Adipocyte (in vitro differentiated cells): ENCODE data around the gene CSAG1.
"Not testable (repeated sequence)": the region's sequence is repeated elsewhere in the genome, so short reads cannot be mapped to it uniquely, and the experiment has no call there.

Experiments
- DNase-seq: peaks from one replicate; pipeline ENCODE4 v3.0.0-alpha.2; 2015; ENCODE audit warnings: low read depth
- H3K27me3 ChIP-seq: replicated peaks from 2 replicates; pipeline ENCODE4 v1.7.0; 2013; ENCODE audit warnings: mild to moderate bottlenecking, low read length, moderate library complexity; ENCODE audit not compliant: control insufficient read depth, insufficient read depth
- H3K36me3 ChIP-seq: 2 replicates; pipeline ENCODE4 v1.7.0; 2013; ENCODE audit warnings: low read length, mild to moderate bottlenecking, moderate library complexity; ENCODE audit not compliant: control insufficient read depth, insufficient read depth, severe bottlenecking
- H3K4me1 ChIP-seq: 2 replicates; pipeline ENCODE4 v1.7.0; 2013; ENCODE audit warnings: mild to moderate bottlenecking, low read length, moderate library complexity; ENCODE audit not compliant: control insufficient read depth, insufficient read depth
- H3K4me3 ChIP-seq: 2 replicates; pipeline ENCODE4 v1.7.0; 2013; ENCODE audit warnings: mild to moderate bottlenecking, low read length, moderate library complexity
- H3K9ac ChIP-seq: 2 replicates; pipeline ENCODE4 v1.7.0; 2013; ENCODE audit warnings: mild to moderate bottlenecking, low read length, moderate library complexity
- H3K9me3 ChIP-seq: 2 replicates; pipeline ENCODE4 v1.7.0; 2013; ENCODE audit warnings: mild to moderate bottlenecking, low read length, moderate library complexity; ENCODE audit not compliant: control insufficient read depth

CSAG1 gene

DNA sequence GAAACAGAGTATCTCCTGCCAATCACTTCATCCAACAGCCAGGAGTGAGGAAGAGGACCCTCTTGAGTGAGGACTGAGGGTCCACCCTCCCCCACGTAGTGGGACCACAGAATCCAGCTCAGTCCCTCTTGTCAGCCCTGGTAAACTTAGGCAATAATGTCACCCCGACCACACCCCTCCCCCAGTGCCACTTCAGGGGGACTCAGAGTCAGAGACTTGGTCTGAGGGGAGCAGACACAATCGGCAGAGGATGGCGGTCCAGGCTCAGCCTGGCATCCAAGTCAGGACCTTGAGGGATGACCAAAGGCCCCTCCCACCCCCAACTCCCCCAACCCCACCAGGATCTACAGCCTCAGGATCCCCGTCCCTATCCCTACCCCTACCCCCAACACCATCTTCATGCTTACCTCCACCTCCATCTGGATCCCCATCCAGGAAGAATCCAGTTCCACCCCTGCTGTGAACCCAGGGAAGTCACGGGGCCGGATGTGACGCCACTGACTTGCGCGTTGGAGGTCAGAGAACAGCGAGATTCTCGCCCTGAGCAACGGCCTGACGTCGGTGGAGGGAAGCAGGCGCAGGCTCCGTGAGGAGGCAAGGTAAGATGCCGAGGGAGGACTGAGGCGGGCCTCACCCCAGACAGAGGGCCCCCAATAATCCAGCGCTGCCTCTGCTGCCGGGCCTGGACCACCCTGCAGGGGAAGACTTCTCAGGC lies at the start of gene CSAG1, which contains the start of gene MAGEA12:
CSAG1 (minus strand) TSS at position 461 of the 715 bp plus-strand sequence. CDS start 1,261 bp downstream, outside the sequence.
MAGEA12 (plus strand) TSS at position 497 of the 715 bp plus-strand sequence. CDS start 2,405 bp downstream, outside the sequence.
- Histone ChIP-seq H3K27me3 (no peaks in the 10 kb centered on the region), H3K4me3 (no peak within 1 kb of the TSS), H3K36me3 (no peaks in the 10 kb centered on the region), H3K4me1 (no peaks in the 10 kb centered on the region), H3K9ac (no peak within 1 kb of the TSS), H3K9me3 (no peaks in the 10 kb centered on the region)
- no peak for DNase-seq

DNA sequence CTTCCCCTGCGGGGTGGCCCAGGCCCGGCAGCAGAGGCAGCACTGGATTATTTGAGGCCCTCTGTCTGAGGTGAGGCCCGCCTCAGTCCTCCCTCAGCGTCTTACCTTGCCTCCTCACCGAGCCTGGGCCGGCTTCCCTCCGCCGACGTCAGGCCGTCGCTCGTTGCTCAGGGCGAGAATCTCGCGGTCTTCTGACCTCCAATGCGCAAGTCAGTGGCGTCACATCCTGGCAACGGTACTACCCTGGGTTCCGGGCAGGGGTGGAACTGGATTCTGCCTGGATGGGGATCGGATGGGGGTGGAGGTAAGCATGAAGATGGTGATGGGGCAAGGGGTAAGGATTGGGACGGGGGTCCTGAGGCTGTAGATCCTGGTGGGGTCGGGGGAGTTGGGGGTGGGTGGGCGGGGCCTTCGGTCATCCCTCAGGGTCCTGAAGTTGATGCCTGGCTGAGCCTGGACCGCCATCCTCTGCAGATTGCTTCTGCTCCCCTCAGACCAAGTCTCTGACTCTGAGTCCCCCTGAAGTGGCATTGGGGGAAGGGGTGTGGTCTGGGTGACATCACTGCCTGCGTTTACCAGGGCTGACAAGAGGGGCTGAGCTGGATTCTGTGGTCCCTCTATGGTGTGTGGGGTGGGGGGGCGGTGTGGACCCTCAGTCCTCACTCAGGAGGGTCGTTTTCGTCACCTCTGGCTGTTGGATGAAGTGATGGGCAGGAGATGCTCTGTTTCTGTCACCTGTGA lies 36.2 kb upstream of the CSAG1 start, which contains the start of gene MAGEA6:
MAGEA6 (minus strand) TSS at position 141 of the 741 bp plus-strand sequence. CDS start 2,039 bp downstream, outside the sequence.
- not testable (repeated sequence) for H3K27me3 ChIP-seq, H3K9ac ChIP-seq, H3K9me3 ChIP-seq, H3K4me1 ChIP-seq, DNase-seq, H3K4me3 ChIP-seq, H3K36me3 ChIP-seq

GRCh38 chrX:152766562-152766961 lies 33.0 kb upstream of the CSAG1 start:
- not testable (repeated sequence) for H3K27me3 ChIP-seq, DNase-seq, H3K9me3 ChIP-seq, H3K4me3 ChIP-seq, H3K36me3 ChIP-seq, H3K4me1 ChIP-seq, H3K9ac ChIP-seq

DNA sequence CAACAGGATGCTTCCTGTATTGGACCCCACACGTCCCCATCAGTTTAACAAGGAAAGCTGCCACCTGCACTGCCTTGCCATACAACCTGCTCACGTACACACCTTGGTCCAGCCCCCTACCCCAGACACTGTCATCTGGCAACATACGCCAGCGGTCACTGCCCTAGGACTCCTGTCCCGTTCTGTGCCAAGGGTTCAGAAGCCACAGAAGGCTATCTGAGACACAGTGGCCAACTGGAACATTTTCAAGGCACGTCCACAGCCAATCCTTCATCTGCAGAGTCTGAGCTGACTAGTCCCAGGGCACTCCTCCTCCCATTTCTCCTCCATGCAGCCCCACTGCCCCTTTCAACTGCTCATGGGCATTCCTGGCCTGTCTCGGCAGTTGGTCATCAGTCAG lies 28.1 kb upstream of the CSAG1 start:
- H3K4me1 ChIP-seq, DNase-seq, H3K9ac ChIP-seq, H3K36me3 ChIP-seq, H3K4me3 ChIP-seq, H3K9me3 ChIP-seq, H3K27me3 ChIP-seq: not testable (repeated sequence)

GRCh38 chrX:152759544-152759943 lies 26.0 kb upstream of the CSAG1 start:
- not testable (repeated sequence) for H3K9me3 ChIP-seq, H3K27me3 ChIP-seq, DNase-seq, H3K9ac ChIP-seq, H3K4me1 ChIP-seq, H3K36me3 ChIP-seq, H3K4me3 ChIP-seq

DNA sequence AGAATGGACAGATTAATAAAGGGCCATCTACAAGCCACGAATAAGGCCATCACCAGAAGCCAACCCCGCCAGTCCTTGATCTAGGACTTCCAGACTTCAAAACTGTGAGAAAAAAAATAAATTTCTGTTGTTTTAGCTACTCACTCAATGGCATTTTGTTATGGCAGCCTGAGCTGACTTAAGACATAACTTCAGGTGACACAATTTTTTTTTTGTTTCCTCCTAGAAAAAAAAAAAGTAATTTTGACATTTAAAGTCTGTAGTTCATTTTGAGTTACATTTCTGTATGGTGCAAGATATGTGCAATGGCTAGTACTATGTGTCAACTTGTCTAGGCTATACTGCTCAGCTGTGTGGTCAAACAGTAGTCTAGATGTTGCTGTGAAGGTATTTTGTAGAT lies 25.4 kb upstream of the CSAG1 start, which contains the start of gene CSAG3:
CSAG3 (plus strand) TSS at position 301 of the 400 bp plus-strand sequence.
- not testable (repeated sequence) for H3K27me3 ChIP-seq, H3K9me3 ChIP-seq, H3K36me3 ChIP-seq, H3K4me1 ChIP-seq, H3K9ac ChIP-seq, H3K4me3 ChIP-seq, DNase-seq

DNA sequence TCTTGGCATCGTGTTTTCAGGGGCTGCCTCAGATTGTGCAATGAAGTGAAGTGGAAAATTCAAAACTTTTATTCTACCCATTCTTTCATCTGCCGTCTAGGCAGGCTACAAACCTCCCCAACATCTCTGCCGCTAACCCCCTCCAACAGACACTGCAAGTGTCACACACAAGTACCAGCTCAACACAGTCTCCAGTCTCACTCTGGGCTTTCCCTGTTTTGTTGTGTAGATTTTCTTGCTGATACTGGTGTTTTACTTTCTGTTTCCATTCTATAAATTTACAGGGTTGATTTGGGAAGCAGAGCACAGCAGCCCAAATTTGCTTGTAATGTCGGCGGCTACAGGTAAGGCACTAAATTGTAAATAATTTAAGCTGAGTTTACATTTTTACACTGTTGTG lies 21.4 kb upstream of the CSAG1 start:
- not testable (repeated sequence) for H3K4me1 ChIP-seq, H3K9ac ChIP-seq, DNase-seq, H3K4me3 ChIP-seq, H3K27me3 ChIP-seq, H3K9me3 ChIP-seq, H3K36me3 ChIP-seq

- H3K9me3 ChIP-seq, H3K36me3 ChIP-seq, H3K27me3 ChIP-seq, H3K4me1 ChIP-seq, H3K9ac ChIP-seq, H3K4me3 ChIP-seq, DNase-seq: not testable (repeated sequence)
Measured at GRCh38 chrX:152753686-152754650, 20.4 kb upstream of the CSAG1 start, which contains the start of gene MAGEA2. Gene MAGEA2 (minus strand): TSS chrX:152753842. CDS start chrX:152751363, 2,479 bp downstream.

- no peak for DNase-seq
- H3K4me1 ChIP-seq: no peaks in the 10 kb centered on the region
- no peaks in the 10 kb centered on the region for H3K36me3 ChIP-seq
- no peak overlapping the region for H3K4me3 ChIP-seq
- H3K27me3 ChIP-seq: peaks cover 6% of the 10 kb centered on the region
- no peak overlapping the region for H3K9ac ChIP-seq
- no peaks in the 10 kb centered on the region for H3K9me3 ChIP-seq
Measured at GRCh38 chrX:152738560-152738959, 5.0 kb upstream of the CSAG1 start.

DNA sequence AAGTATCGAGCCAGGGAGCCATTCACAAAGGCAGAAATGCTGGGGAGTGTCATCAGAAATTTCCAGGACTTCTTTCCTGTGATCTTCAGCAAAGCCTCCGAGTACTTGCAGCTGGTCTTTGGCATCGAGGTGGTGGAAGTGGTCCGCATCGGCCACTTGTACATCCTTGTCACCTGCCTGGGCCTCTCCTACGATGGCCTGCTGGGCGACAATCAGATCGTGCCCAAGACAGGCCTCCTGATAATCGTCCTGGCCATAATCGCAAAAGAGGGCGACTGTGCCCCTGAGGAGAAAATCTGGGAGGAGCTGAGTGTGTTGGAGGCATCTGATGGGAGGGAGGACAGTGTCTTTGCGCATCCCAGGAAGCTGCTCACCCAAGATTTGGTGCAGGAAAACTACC lies 3.0 kb upstream of the CSAG1 start:
- not testable (repeated sequence) for H3K4me1 ChIP-seq, H3K36me3 ChIP-seq, H3K9ac ChIP-seq, H3K27me3 ChIP-seq, DNase-seq, H3K9me3 ChIP-seq, H3K4me3 ChIP-seq
